PFSK-1 (cell line): Measurements from ENCODE around the gene TMEM119.

Source experiments
- FOXP2 ChIP-seq: optimal IDR thresholded peaks from 2 replicates; pipeline ENCODE3; 2011; ENCODE audit warnings: borderline replicate concordance, control low read depth, inconsistent platforms; ENCODE audit not compliant: insufficient read depth; ENCODE audit errors: extremely low read length, extremely low read depth
- POLR2AphosphoS5 ChIP-seq: IDR thresholded peaks from 2 replicates; pipeline ENCODE4 v1.6.1; 2012; ENCODE audit warnings: low read depth, mild to moderate bottlenecking, control low read depth, low read length, moderate library complexity
- SIN3A ChIP-seq: IDR thresholded peaks from 2 replicates; pipeline ENCODE4 v1.6.1; 2012; ENCODE audit warnings: mild to moderate bottlenecking, low read length, moderate library complexity, borderline replicate concordance; ENCODE audit not compliant: insufficient read depth
- TAF1 ChIP-seq: IDR thresholded peaks from 2 replicates; pipeline ENCODE4 v1.6.1; 2012; ENCODE audit warnings: low read length, control low read depth, borderline replicate concordance; ENCODE audit not compliant: insufficient read depth
- TF ChIP-seq, protein P1 (sequence below), 2 experiments: IDR thresholded peaks; 2 replicates each; pipeline versions ENCODE4 v1.6.1 to v1.8.0; 2011 to 2012; ENCODE audit warnings: low read depth in 2 of 2, low read length in 2 of 2, control low read depth in 1 of 2, inconsistent platforms in 1 of 2, mild to moderate bottlenecking in 1 of 2, moderate library complexity in 1 of 2; ENCODE audit not compliant: insufficient read depth in 1 of 2

TMEM119 gene

GRCh38 chr12:108595711-108596647, 1.9 kb downstream of the TMEM119 start:
- TF ChIP-seq FOXP2, result no peak
- no peak for TF ChIP-seq POLR2AphosphoS5
- no peak for TF ChIP-seq TAF1
- TF ChIP-seq, protein P1, sequence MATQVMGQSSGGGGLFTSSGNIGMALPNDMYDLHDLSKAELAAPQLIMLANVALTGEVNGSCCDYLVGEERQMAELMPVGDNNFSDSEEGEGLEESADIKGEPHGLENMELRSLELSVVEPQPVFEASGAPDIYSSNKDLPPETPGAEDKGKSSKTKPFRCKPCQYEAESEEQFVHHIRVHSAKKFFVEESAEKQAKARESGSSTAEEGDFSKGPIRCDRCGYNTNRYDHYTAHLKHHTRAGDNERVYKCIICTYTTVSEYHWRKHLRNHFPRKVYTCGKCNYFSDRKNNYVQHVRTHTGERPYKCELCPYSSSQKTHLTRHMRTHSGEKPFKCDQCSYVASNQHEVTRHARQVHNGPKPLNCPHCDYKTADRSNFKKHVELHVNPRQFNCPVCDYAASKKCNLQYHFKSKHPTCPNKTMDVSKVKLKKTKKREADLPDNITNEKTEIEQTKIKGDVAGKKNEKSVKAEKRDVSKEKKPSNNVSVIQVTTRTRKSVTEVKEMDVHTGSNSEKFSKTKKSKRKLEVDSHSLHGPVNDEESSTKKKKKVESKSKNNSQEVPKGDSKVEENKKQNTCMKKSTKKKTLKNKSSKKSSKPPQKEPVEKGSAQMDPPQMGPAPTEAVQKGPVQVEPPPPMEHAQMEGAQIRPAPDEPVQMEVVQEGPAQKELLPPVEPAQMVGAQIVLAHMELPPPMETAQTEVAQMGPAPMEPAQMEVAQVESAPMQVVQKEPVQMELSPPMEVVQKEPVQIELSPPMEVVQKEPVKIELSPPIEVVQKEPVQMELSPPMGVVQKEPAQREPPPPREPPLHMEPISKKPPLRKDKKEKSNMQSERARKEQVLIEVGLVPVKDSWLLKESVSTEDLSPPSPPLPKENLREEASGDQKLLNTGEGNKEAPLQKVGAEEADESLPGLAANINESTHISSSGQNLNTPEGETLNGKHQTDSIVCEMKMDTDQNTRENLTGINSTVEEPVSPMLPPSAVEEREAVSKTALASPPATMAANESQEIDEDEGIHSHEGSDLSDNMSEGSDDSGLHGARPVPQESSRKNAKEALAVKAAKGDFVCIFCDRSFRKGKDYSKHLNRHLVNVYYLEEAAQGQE (IDR thresholded peaks at IDR 0.05; ENCODE audit: insufficient read depth in 1 of 2, low read depth in 2 of 2, low read length in 2 of 2), result no peak
- TF ChIP-seq SIN3A, result no peak

- TF ChIP-seq SIN3A (no peak), POLR2AphosphoS5 (no peak), FOXP2 (no peak), TAF1 (no peak)
- TF ChIP-seq, protein P1 (IDR thresholded peaks at IDR 0.05; ENCODE audit: insufficient read depth in 1 of 2, low read depth in 2 of 2, low read length in 2 of 2), result no peak
Observed at GRCh38 chr12:108594960-108595710, 2.7 kb downstream of the TMEM119 start.

DNA sequence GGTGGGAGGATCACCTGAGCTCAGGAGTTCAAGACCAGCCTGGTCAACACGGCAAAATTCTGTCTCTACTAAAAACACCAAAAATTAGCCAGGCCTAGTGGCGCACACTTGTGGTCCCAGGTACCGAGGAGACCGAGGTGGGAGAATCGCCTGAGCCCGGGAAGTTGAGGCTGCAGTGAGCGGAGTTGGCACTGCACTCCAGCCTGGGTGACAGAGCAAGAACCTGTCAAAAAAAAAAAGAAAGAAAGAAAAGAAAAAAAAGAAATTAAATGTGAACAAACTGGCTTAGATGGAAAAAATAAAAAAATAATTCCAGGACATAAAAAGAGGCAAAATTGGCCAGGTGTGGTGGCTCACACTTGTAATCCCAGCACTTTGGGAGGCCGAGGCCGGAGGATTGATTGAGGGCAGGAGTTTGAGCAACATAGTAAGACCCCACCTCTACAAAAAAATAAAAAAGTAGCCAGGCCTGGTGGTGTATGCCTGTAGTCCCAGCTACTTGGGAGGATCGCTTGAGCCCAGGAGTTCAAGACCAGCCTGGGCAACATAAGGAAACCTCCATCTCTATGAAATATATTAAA, 3.5 kb downstream of the TMEM119 start:
- TF ChIP-seq POLR2AphosphoS5 (no peak), SIN3A (no peak), TAF1 (no peak), FOXP2 (no peak)
- TF ChIP-seq, protein P1 (IDR thresholded peaks at IDR 0.05; ENCODE audit: insufficient read depth in 1 of 2, low read depth in 2 of 2, low read length in 2 of 2), result no peak

DNA sequence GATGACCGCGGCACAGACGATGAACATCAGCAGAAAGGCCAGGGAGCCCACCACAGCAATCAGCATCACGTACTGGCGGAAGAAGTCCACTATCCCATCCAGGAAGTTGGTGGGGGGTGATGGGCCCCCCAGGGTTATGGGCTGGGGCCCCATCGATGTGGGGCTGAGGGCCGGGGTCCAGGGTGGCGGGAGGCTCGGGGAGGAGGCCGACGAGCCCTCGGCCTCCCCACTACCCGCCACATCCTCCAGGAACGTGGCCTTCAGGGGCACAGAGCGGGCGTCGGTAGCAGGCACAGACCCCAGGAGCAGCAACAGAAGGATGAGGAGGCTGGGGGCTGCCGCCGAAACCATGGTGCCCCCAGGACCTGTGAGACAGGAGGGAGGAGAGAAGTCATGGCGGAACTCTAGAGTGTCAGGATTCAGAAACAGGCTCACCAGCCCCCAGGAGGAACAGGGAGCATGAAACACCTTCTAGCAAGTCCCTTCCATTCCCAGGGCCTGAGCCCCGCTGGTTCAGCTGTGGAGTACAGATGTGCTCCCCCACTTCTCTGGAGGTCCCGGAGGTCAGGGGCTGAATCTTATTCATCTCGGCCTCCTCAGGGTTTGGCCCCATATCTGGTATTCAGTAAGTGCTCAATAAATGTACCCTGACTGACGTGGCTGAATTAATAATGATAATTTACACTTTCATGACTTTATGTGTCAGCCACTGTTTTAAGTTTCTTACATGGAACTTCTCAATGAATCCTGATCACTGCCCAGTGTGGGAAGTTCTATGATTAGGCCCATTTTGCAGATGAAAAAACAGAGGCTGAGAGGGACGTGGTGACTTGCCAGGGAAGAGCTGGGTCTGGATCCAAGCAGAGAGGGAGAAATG, 5.6 kb downstream of the TMEM119 start:
- TF ChIP-seq POLR2AphosphoS5 (no peak), SIN3A (no peak), TAF1 (no peak)
- TF ChIP-seq, protein P1 (IDR thresholded peaks at IDR 0.05; ENCODE audit: insufficient read depth in 1 of 2, low read depth in 2 of 2, low read length in 2 of 2), result no peak
